Neutrophil (primary cell): ENCODE results near the gene MMP19.

Experiments used
- H3K27ac ChIP-seq: fragments of 200-600 bp; sonication (generic); 2 replicates; pipeline ENCODE4 v1.5.1; 2016; ENCODE audit warnings: mild to moderate bottlenecking, moderate library complexity
- H3K27me3 ChIP-seq: fragments of 200-600 bp; sonication (generic); 2 replicates; pipeline ENCODE4 v1.6.0; 2016; ENCODE audit warnings: mild to moderate bottlenecking
- H3K36me3 ChIP-seq: fragments of 200-600 bp; sonication (generic); 2 replicates; pipeline ENCODE4 v1.5.1; 2017
- H3K4me1 ChIP-seq, 2 experiments: fragments of 200-600 bp in 1 of 2; sonication (generic) in 1 of 2; 1 replicate in 1 of 2; 2 replicates in 1 of 2; pipeline versions ENCODE4 v1.5.1 to v1.6.1; 2013 to 2016; ENCODE audit warnings: low read depth in 1 of 2, low read length in 1 of 2, mild to moderate bottlenecking in 1 of 2, moderate library complexity in 1 of 2; ENCODE audit not compliant: control insufficient read depth in 1 of 2, insufficient read depth in 1 of 2
- H3K4me3 ChIP-seq, 2 experiments: fragments of 200-600 bp in 1 of 2; sonication (generic) in 1 of 2; 1 replicate in 1 of 2; 2 replicates in 1 of 2; pipeline ENCODE4 v1.5.1; 2013 to 2016; ENCODE audit warnings: low read depth in 1 of 2, low read length in 1 of 2, mild to moderate bottlenecking in 1 of 2, moderate library complexity in 1 of 2
- H3K9me3 ChIP-seq: fragments of 200-600 bp; sonication (generic); 2 replicates; pipeline ENCODE4 v1.5.1; 2016
- TF ChIP-seq, protein P1 (sequence below): fragments of 200-600 bp; sonication (generic); IDR thresholded peaks from 2 replicates; pipeline ENCODE4 v1.5.1; 2016; ENCODE audit warnings: antibody characterized with exemption

The MMP19 gene

DNA sequence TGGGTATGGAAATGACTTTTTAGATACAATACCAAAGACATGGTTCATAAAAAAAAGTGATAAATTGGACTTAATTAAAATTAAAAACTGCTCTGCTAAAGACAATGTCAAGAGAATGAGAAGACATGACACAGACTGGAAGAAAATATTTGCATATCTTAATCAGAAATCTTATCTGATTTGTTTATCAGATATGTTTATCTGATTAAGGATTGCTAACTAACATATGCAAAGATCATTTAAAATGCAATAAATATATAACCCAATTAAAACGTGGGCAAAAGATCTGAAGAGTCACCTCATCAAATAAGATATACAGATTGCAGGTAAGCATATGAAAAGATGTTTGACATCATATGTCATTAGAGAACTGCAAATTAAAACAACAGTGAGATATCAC, 10.0 kb upstream of the MMP19 start:
- TF ChIP-seq, protein P1, sequence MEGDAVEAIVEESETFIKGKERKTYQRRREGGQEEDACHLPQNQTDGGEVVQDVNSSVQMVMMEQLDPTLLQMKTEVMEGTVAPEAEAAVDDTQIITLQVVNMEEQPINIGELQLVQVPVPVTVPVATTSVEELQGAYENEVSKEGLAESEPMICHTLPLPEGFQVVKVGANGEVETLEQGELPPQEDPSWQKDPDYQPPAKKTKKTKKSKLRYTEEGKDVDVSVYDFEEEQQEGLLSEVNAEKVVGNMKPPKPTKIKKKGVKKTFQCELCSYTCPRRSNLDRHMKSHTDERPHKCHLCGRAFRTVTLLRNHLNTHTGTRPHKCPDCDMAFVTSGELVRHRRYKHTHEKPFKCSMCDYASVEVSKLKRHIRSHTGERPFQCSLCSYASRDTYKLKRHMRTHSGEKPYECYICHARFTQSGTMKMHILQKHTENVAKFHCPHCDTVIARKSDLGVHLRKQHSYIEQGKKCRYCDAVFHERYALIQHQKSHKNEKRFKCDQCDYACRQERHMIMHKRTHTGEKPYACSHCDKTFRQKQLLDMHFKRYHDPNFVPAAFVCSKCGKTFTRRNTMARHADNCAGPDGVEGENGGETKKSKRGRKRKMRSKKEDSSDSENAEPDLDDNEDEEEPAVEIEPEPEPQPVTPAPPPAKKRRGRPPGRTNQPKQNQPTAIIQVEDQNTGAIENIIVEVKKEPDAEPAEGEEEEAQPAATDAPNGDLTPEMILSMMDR = no peak
- H3K36me3 ChIP-seq = no peaks in the 10 kb centered on the region
- H3K27me3 ChIP-seq = no peaks in the 10 kb centered on the region
- no peak overlapping the region for H3K27ac ChIP-seq
- no peaks in the 10 kb centered on the region for H3K4me1 ChIP-seq
- H3K9me3 ChIP-seq = no peaks in the 10 kb centered on the region
- no peak overlapping the region for H3K4me3 ChIP-seq

DNA sequence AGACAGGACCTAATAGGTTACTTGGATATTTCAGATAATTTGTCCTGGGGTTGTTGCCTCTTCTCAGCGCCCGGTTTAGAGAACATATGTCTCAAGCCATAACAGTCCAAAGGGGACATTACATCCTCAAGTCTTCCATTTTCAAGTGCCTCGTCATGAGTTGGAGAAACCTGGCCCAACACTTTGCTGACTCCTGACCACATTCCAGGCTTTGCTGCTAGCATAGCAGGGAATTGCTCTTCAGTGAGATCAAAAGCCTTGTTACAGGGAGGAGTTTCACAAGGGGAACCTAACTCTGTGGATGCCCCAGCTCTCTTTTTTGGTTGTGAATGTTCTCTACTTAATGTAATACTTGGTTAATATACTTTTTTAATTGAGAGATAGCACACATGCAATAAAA, 8.2 kb upstream of the MMP19 start:
- no peaks in the 10 kb centered on the region for H3K9me3 ChIP-seq
- H3K27me3 ChIP-seq = no peaks in the 10 kb centered on the region
- H3K36me3 ChIP-seq = no peaks in the 10 kb centered on the region
- no peak overlapping the region for H3K27ac ChIP-seq
- H3K4me1 ChIP-seq = no peaks in the 10 kb centered on the region
- H3K4me3 ChIP-seq = no peak overlapping the region
- TF ChIP-seq, protein P1 = no peak

GRCh38 chr12:55850401-55850800, 7.7 kb upstream of the MMP19 start:
- H3K27ac ChIP-seq = no peak overlapping the region
- no peaks in the 10 kb centered on the region for H3K4me1 ChIP-seq
- no peaks in the 10 kb centered on the region for H3K36me3 ChIP-seq
- H3K4me3 ChIP-seq = no peak overlapping the region
- H3K9me3 ChIP-seq = no peaks in the 10 kb centered on the region
- H3K27me3 ChIP-seq = no peaks in the 10 kb centered on the region
- TF ChIP-seq, protein P1 = no peak

DNA sequence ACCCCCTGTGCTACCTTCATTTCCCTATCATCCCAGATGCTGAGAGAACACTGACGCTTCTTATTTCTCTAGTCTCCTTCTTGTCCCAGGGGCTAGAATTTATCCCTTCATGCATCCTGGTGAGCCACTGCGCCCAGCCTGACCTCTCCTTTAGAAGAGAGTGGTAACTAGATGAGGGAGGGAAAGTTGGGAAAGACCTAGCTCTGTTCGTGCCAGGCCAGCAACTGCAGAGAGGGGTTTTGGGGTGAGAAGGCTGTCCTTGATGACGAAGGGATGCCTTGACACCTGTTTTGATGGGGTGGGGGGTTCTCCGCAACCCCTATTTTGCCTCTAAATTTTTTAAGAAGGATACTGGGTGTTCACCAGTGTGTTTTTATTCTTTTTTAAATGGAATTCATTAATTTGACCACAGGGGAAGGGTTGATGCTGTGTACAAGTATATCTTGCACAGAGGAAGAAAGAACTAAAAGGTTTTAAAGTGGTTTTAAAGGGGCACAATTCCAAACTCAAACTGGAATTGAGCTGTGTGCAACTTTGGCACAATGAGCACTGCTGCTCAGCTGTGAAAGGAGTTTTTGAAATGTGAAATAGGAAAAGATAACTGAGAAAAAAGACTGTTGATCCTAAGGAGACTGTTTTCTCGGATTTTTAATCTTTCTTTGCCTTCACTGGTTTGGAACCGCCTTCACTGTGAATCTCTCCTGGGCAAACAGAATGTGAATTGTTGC, 7.0 kb upstream of the MMP19 start:
- Histone ChIP-seq H3K27ac (no peak overlapping the region), H3K4me3 (no peak overlapping the region), H3K4me1 (no peaks in the 10 kb centered on the region), H3K27me3 (no peaks in the 10 kb centered on the region), H3K9me3 (no peaks in the 10 kb centered on the region), H3K36me3 (no peaks in the 10 kb centered on the region)
- TF ChIP-seq, protein P1 = no peak

DNA sequence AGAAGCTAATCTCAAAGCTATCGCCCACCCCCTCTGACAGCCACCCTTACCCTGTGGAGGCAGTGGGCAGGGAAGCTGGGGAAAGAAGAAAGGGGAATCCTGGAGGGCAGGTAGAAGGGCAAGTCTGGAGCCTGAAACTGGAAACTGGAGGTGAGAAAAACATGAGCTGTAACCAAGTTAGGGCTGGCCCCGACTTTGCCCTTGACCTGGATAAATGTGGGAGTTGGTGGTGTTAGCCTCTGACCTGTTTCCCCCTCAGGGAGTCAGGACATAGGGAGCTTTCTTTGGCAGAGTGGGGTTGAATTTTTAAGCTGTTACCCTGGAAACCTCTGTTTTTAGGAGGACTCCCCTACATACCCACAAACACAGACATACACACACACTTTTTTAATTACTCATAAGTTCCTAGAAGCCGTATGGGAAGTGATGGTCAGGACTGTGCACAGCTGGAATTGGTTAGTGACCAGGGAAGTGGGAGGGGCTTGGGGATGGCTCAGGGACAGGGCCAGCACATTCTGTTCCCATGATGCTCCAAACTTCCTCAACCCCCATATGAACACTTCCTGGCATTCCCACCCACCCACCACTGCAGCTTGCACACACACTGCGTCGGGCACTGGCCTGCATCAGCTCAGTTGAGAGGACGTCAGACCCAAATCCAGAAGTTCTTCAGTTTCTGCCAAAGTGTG, 5.0 kb upstream of the MMP19 start:
- no peaks in the 10 kb centered on the region for H3K27me3 ChIP-seq
- TF ChIP-seq, protein P1 = no peak
- no peak overlapping the region for H3K4me3 ChIP-seq
- H3K27ac ChIP-seq = no peak overlapping the region
- H3K36me3 ChIP-seq = no peaks in the 10 kb centered on the region
- H3K9me3 ChIP-seq = no peaks in the 10 kb centered on the region
- H3K4me1 ChIP-seq = no peaks in the 10 kb centered on the region
